ENCODE measurements around the gene MSL3B.

The MSL3B gene

GRCh38 chr2:233838251-233838650, 29.9 kb downstream of the MSL3B start:
- no peak overlapping the region for H3K27ac ChIP-seq
- H3K9ac ChIP-seq (ENCODE audit: low read depth in 2 of 2, low read length in 2 of 2): no peak overlapping the region
- no peaks in the 10 kb centered on the region for H3K9me3 ChIP-seq
- intact Hi-C loops (cut with DNase I): no loop called here
- TF ChIP-seq, protein P1, sequence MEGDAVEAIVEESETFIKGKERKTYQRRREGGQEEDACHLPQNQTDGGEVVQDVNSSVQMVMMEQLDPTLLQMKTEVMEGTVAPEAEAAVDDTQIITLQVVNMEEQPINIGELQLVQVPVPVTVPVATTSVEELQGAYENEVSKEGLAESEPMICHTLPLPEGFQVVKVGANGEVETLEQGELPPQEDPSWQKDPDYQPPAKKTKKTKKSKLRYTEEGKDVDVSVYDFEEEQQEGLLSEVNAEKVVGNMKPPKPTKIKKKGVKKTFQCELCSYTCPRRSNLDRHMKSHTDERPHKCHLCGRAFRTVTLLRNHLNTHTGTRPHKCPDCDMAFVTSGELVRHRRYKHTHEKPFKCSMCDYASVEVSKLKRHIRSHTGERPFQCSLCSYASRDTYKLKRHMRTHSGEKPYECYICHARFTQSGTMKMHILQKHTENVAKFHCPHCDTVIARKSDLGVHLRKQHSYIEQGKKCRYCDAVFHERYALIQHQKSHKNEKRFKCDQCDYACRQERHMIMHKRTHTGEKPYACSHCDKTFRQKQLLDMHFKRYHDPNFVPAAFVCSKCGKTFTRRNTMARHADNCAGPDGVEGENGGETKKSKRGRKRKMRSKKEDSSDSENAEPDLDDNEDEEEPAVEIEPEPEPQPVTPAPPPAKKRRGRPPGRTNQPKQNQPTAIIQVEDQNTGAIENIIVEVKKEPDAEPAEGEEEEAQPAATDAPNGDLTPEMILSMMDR (IDR thresholded peaks at IDR 0.05): no peak
- DNase-seq: no peak
- no peaks in the 10 kb centered on the region for H3K27me3 ChIP-seq
- H3K4me3 ChIP-seq: no peak overlapping the region
- H3K4me1 ChIP-seq: no peaks in the 10 kb centered on the region
- no peaks in the 10 kb centered on the region for H3K36me3 ChIP-seq

GRCh38 chr2:233837694-233838229, 30.4 kb downstream of the MSL3B start:
- DNase-seq: no peak
- TF ChIP-seq, protein P1 (IDR thresholded peaks at IDR 0.05): no peak
- no peaks in the 10 kb centered on the region for H3K9me3 ChIP-seq
- H3K4me3 ChIP-seq: no peak overlapping the region
- no peak overlapping the region for H3K27ac ChIP-seq
- H3K4me1 ChIP-seq: no peaks in the 10 kb centered on the region
- H3K27me3 ChIP-seq: no peaks in the 10 kb centered on the region
- no peak overlapping the region for H3K9ac ChIP-seq (ENCODE audit: low read depth in 2 of 2, low read length in 2 of 2)
- intact Hi-C loops (cut with DNase I): no loop called here
- H3K36me3 ChIP-seq: no peaks in the 10 kb centered on the region

DNA sequence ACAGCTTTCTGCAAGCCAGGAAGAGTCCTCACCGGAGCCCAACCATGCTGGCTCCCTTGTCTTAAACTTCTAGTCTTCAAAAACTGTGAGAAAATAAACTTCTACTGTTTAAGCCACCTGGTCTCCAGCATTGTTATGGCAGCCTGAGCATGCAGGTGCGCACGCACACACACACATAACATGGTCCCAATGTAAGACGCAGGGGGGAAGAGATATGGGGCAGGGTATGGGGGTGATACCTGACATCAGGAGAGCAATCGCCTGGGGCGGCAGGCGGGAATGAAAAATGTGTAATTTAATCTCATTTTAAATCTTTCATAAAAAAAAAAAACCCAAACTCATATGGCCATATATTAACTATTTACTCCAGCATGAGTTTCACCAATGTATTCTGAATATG, 31.8 kb downstream of the MSL3B start:
- Histone ChIP-seq H3K36me3 (no peaks in the 10 kb centered on the region), H3K27me3 (no peaks in the 10 kb centered on the region), H3K9ac (ENCODE audit: low read depth in 2 of 2, low read length in 2 of 2) (no peak overlapping the region), H3K4me1 (no peaks in the 10 kb centered on the region), H3K9me3 (no peaks in the 10 kb centered on the region), H3K4me3 (no peak overlapping the region), H3K27ac (no peak overlapping the region)
- DNase-seq: no peak
- TF ChIP-seq, protein P1 (IDR thresholded peaks at IDR 0.05): no peak
- intact Hi-C loops (cut with DNase I): no loop called here

GRCh38 chr2:233835230-233836186, 32.7 kb downstream of the MSL3B start:
- no peaks in the 10 kb centered on the region for H3K4me1 ChIP-seq
- no peaks in the 10 kb centered on the region for H3K36me3 ChIP-seq
- H3K9ac ChIP-seq (ENCODE audit: low read depth in 2 of 2, low read length in 2 of 2): no peak overlapping the region
- no peak overlapping the region for H3K27ac ChIP-seq
- DNase-seq: no peak
- TF ChIP-seq, protein P1 (IDR thresholded peaks at IDR 0.05): no peak
- intact Hi-C loops (cut with DNase I): no loop called here
- H3K9me3 ChIP-seq: no peaks in the 10 kb centered on the region
- no peak overlapping the region for H3K4me3 ChIP-seq
- H3K27me3 ChIP-seq: no peaks in the 10 kb centered on the region

GRCh38 chr2:233833345-233833744, 34.8 kb downstream of the MSL3B start:
- no peaks in the 10 kb centered on the region for H3K9me3 ChIP-seq
- DNase-seq: no peak
- no peaks in the 10 kb centered on the region for H3K27me3 ChIP-seq
- intact Hi-C loops (cut with DNase I): no loop called here
- H3K4me3 ChIP-seq: no peak overlapping the region
- no peak overlapping the region for H3K9ac ChIP-seq (ENCODE audit: low read depth in 2 of 2, low read length in 2 of 2)
- TF ChIP-seq, protein P1 (IDR thresholded peaks at IDR 0.05): no peak
- H3K36me3 ChIP-seq: no peaks in the 10 kb centered on the region
- H3K4me1 ChIP-seq: no peaks in the 10 kb centered on the region
- no peak overlapping the region for H3K27ac ChIP-seq
